Activated T-helper 1 cell treated with anti-CD3 and anti-CD28 coated beads, Interleukin-2, amount 50 U/mL, for 16 hours (primary cell): ENCODE data around the gene SEC61G.

Experiments used
- DNase-seq, 2 donors: peaks; one replicate each; pipeline ENCODE4 v3.0.0-alpha.2; 2020; ENCODE audit warnings: low read depth in 1 of 2, low spot score in 1 of 2

SEC61G gene

DNA sequence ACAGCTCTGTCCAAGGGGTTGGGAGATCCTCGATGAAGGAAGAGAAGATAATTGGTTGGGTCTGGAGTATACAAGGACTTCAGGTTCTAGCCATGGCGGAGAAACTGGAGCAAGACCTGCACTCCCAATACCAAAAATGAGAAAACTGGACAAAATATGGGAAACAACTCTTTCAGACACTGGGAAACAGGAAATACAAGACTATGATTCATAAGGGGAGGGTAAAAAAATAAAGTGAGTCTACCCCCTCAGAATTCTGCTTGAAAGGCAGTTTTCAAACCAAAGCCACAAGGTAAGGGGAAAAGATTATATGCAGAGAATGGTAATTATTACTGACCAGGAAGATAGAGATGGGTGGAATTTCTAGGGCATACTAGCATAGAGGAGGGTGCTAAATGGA is 10.2 kb upstream of the SEC61G start:
- DNase-seq, result no peak

DNA sequence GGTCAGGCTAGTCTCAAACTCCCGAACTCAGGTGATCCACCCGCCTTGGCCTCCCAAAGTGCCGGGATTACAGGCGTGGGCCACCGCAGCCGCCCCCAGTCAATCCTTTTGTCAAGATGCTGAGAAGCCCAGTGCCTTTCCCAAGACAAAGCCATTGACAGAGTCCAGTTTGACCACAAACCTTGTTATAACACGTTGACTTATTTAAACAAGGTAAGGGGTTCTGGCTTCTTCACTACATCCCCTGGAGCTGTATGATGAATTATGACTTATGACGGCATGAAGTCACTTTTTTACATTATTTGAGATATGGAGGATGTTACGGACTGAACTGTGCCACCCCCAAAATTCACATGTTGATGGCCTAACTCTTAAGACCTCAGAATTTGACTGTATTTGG is 5.8 kb upstream of the SEC61G start:
- no peak for DNase-seq

DNA sequence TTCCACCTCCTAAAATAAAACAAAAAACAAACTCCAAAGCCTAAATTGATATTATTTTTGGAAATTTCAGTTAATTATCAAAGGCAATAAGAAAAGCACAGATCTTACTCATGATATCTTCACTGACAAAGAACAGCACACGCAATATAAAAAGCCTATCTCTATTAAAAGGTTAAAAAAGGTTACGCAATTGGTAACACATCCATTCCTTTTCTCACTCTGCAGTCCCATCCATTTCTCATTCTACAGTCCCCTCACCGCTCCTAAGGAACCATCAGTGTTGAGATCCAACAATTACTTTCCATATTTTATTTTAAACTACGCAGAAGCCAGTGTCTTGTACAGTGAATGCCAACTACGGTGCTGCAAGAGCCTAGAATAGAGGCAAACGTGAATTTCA is 1.3 kb downstream of the SEC61G start:
- no peak for DNase-seq

DNA sequence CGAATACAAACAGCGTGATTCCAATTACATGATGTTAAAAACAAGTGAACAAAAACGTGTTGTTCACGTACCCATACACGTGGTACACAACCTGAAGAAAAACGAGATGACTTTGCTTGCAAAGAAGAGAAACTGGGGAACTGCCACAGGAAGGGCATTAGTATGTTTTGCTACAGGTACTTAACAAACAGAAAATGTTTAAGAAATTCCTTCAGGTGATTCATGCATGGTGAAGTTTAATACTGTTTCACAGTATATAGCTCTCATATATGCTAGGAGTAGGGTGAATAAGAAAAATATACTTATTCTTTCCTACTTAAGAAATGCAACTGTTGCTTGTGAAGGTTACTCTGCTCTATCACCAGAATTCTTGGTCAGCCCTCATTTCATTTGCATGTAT is 9.8 kb downstream of the SEC61G start:
- DNase-seq, result no peak

DNA sequence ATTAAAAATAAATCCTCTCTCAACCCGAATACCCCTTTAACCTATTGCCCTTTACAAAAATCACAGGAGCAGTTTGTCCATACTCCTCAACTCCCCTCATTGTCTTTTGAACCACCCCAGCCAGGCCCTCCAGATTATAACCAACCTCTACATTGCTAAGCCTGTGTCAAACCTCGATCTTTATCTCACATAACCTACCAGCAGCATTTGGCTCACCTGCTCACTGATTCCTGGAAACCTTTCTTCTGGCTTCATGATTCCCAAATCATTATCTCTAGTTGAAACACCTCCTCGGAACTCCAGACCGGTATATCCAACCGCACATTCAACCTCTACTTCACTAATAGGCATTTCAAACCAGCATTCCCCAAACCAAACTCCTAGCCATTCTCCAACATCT is 11.8 kb downstream of the SEC61G start:
- DNase-seq, result no peak

DNA sequence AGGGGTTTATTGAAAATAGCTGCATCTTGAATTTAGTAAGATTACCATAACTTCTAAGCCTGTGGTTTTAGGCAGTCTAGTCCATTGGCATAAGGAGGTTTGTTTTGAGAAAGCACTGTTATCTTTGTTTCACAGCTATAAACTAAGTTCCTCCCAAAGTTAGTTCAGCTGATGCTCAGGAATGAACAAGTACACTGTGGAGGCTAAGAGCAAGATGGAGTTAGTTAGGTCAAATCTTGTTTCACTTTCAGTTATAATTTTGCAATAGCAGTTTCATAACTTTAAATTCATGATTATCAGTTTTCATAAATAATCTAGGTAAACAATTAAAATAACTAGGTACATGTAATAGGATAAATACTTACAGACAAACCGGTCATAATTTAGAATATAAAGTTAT is 15.4 kb downstream of the SEC61G start:
- no peak for DNase-seq

DNA sequence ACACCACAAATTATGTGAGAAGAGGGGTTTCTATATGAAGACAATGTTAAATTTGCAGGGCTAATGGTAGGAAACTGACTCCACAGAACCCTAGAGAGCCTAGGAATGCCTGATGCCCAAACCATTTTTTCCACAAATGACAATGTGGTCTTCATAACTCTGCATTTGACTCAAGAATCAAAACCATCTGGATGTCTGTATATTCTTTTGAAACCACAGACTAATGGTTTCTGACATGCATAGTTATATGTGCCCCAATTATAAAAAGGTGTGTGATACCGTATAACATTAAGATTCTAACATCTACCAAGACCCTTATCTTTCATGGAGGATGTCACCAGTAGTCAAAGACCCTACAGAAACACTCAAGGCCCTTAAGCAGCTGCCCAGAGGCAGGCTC is 20.3 kb downstream of the SEC61G start:
- DNase-seq, result no peak

DNA sequence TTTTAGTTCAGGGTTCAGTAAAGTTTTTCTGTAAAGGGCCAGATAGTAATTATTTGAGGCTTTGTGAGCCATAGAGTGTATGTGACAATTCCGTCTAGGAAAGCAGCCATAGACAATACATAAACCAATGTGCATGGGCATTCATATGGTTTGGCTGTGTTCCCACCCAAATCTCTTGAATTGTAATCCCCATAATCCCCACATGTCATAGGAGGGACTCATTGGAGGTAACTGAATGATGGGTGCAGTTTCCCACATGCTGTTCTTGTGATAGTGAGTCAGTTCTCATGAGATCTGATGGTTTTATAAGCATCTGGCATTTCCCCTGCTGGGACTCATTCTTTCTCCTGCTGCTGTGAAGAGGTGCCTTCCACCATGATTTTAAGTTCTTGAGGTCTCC is 29.9 kb downstream of the SEC61G start:
- DNase-seq, result no peak

DNA sequence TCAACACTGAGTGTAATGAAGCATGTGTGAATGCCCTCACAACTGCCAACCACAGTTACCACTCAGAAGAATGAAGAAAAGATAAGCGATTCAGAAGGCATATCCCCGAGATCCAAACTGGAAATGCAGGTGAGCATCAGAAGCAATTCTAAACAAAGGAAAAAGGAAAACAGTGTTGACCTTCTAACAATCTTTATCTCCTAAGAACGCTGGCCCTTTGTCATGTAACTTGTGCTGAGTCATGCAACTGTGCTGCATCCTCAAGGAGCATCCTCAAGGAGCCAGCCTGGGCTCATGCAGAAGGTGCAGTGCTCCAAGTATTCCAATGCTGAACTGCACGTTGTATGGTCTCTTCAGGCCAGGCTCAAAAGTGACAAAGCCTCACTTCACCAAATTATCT is 30.6 kb downstream of the SEC61G start:
- no peak for DNase-seq

DNA sequence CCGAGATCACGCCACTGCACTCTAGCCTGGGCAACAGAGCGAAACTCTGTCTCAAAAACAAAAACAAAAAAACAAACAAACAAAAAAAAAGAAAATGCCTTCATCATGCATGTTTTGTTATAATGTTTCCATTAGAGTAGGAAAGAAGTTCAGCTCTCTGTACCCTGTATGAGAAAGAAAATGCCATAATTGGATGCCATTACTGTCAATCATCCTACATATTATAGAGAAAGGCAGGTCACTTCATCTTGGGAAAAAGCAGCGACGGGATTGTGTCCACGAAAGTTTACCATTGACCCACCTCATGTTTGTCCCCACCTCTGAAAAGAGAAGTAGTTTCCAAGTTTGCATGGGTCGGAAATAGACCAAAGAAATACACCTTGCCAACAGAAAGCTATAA is 33.8 kb downstream of the SEC61G start:
- no peak for DNase-seq

DNA sequence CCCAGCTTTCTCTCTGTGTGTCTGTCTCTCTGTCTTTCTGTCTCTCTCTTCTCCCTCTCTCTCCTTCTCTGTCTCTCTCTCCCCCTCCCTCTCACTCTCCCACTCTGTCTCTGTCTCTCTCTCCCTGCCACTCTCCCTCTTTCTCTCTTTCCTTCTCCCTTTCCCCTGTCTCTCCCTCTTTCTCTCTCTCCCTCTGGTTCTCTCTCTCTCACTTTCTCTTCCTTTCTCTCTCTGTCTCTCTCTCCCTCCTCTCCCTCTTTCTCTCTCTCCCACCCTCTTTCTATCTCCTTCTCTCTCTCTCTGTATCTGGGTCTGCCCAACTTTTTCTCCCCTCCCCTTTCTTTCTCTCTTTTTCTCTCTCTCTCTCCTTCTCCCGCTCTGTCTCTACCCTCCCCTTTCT is 36.5 kb downstream of the SEC61G start:
- DNase-seq, result no peak

DNA sequence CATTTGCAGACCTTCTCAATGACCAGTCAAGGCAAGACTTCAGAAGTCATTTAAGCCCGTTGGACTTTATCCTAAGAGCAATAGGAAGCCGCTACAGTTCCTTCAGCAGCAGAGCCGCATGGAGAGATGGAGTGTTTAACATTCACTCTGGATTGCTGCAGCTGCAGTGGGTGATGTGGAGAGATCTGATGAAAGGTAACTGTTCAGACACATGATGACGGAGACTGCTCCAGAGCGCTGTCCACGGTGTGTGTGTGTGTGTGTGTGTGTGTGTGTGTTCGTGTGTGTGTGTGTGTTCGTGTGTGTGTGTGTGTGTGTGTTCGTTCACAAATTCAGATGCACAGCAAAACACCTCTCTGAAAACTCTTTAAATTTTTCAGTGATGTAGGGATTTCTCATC is 37.0 kb downstream of the SEC61G start:
- DNase-seq, result no peak

DNA sequence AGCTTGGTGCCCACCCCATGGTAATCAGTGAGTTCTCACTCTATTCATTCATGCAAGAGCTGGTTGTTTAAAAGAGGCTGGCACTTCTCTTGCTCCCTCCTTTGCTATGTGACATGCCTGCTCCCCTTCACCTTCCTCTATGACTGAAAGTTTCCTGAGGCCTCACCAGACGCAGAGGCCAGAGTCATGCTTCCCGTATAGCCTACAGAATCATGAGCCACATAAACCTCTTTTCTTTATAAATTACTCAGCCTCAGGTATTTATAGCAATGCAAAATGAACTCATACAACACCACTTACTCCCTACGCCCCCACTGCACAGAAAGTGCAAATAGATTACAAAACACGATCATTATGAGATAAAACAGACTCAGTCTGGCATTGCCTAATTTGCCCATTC is 39.0 kb downstream of the SEC61G start:
- DNase-seq, result no peak

DNA sequence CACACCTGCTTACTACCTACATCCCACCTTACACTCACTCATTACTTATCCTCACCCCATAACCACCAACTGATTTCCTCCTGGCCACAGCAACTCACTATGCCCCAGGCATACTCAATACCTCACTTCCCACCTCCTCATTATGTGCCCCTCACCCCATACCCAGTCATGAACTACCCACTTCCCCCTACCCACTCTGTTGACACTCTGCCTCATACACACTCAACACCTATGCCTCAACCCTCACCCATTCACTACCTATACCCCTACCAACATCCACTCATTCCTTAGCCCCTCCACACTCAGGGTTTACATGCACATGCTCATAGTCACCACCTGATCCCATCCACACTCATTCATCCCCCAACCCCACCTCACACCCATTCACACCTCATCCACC is 39.6 kb downstream of the SEC61G start:
- DNase-seq, result no peak

DNA sequence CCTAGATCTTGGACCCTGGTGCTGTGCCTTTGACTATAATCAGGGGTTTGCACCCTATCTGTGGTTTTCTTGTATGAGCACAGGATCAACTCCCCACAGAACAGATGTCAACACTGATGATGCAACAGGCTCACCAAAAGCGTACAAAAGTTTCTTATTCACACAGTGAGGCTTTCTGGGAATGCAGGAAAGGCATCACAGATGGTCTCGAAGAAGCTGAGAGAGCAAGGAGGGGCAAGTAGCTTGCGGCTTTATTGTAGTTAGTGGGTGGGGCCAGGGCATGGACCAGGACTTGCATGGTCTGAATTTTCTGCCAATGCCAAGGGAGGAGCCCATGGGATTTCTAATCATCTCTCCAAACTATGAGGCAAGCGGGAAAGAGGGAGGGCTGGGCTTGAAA is 46.2 kb downstream of the SEC61G start:
- no peak for DNase-seq

DNA sequence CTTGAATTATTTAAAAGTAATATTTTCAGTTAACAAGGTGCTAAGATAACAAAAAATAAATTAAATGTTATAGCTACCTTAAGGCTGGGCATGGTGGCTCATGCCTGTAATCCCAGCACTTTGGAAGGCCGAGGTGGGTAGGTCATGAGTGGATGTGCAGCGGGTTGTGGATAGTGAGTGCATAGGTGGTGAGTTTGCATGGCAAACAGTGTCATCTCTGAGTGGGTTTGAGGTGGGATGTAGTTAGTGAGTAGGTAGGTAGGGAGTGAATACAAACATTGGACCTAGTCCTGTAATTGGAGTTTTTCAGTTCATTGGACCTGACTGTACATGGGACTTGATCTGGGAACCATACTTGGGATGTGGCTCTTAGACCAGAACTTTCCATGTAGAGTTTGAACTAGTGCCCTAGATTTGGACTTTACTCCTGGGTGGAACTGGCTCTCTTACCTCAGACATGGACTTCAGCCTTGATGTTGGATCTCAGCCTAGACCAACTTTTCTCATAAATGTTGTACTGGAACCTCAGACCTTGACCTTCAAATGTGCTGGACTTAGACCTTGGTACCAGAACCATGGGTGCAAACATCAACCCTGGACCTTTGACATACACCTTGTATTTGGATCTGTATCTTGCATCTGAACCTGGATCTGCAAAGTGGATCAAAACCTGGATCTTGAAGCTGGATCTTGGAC is 47.0 kb downstream of the SEC61G start:
- no peak for DNase-seq

DNA sequence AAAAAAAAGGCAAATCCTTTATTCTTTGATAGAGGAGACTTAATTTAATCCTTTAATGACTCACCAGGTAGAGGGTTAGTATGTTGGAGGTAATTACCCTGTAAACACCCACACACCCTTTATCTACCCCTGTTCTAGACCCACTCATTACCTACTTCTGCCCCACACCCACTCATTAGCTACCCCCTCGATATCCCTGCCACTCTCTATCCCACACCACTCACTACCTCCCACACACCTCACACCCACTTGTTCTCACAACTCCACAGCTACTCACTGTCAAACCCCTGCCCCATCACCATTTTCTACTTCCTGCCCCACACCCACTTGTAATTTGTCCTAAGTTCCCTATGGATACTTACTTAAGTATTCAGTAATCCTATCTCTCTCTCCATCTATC is 49.7 kb downstream of the SEC61G start:
- no peak for DNase-seq

DNA sequence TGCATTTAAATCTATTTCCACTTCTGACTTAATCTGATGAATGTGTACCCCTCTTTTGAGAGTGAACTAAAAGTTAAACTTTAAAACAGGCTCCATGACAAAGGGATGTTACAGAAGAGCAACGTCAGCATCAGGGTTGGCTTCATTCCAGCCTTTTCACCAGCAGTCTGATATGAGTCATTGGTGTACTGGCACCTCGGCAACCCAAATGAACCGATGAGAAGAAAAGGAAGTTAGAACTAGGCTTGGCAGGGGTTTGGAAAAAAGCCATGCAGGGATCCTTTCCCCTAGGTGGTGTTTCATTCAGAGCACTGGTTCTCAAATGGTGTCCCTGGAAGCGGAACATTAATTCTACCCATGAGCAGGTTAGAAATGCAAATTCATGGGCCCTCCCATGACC is 53.6 kb downstream of the SEC61G start:
- DNase-seq, result no peak

DNA sequence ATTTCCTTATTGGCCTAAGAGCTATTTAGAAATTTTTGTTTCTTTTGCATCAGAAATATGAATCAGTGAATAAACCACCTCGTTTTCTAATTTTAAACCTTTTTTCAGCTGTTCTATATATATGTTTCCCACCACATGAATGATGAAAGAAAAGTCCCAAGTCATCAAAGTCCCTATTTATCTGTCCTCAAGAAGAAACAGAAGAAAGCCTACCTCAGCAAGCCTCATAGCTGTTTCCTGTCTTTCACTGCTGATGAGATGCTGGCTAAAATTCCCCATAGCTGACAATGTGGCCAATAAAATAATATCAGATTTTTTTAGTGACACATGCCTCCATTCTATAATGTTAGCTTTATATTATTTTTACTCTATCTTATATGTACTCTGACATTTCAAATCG is 54.2 kb downstream of the SEC61G start:
- DNase-seq, result no peak
